Umbilical cord (tissue), 1 donor: ENCODE results near the gene OCLN. TPM values are rescaled to one million over a fixed set of nuclear protein-coding genes. Genes with fewer than 3 reads are reported as not detected.

Source experiments
- total RNA-seq: library from RNA; depleted of rRNA; stranded (reverse); fragments of >200 nt; gene quantifications from one replicate; pipeline ENCODE4 v1.2.3, GENCODE V29; 2014; ENCODE audit warnings: low replicate concordance; ENCODE audit not compliant: insufficient read depth

OCLN gene
- total RNA-seq, 1 donor from 2014 or later, result 12.5 TPM

Other genes with a start within 250 kb of the OCLN start
- 1.4 TPM for gene CCDC125, start 160.0 kb upstream of the OCLN start, total RNA-seq
- 59.9 TPM for gene AK6, start 123.3 kb upstream of the OCLN start, total RNA-seq
- gene TAF9, start 123.3 kb upstream of the OCLN start, total RNA-seq, result 32.7 TPM
- gene RAD17, start 123.0 kb upstream of the OCLN start, total RNA-seq, result 36.6 TPM
- 3.9 TPM for gene MARVELD2, start 77.7 kb upstream of the OCLN start, total RNA-seq
- gene GTF2H2C, start 67.4 kb downstream of the OCLN start, total RNA-seq, result 52.0 TPM